Right lung (tissue), 10 donors: ENCODE measurements around the gene CLASRP. TPM values are rescaled to one million over a fixed set of nuclear protein-coding genes. Genes with fewer than 3 reads are reported as not detected.
"Not testable (repeated sequence)": the region's sequence is repeated elsewhere in the genome, so short reads cannot be mapped to it uniquely, and the experiment has no call there.

Source experiments
- DNase-seq, 2 donors: peaks; one replicate each; pipeline ENCODE4 v3.0.0-alpha.2; 2013
- long read RNA-seq, 8 donors: transcript quantifications; one replicate each; lab custom pipeline, GENCODE V29; 2026
- polyA plus RNA-seq, 5 donors: library from polyadenylated mRNA; unstranded; fragments of 120-200 nt; gene quantifications; one replicate each; pipeline versions ENCODE4 v1.2.1 to v1.2.3, GENCODE V29; 2013; ENCODE audit warnings: inconsistent platforms in 1 of 5, low replicate concordance in 1 of 5; ENCODE audit not compliant: insufficient read length in 5 of 5, insufficient read depth in 1 of 5

CLASRP gene, protein sequence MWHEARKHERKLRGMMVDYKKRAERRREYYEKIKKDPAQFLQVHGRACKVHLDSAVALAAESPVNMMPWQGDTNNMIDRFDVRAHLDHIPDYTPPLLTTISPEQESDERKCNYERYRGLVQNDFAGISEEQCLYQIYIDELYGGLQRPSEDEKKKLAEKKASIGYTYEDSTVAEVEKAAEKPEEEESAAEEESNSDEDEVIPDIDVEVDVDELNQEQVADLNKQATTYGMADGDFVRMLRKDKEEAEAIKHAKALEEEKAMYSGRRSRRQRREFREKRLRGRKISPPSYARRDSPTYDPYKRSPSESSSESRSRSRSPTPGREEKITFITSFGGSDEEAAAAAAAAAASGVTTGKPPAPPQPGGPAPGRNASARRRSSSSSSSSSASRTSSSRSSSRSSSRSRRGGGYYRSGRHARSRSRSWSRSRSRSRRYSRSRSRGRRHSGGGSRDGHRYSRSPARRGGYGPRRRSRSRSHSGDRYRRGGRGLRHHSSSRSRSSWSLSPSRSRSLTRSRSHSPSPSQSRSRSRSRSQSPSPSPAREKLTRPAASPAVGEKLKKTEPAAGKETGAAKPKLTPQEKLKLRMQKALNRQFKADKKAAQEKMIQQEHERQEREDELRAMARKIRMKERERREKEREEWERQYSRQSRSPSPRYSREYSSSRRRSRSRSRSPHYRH
- polyA plus RNA-seq = 10 to 100 TPM; 62.9 to 92.4 (median 82.9) TPM
- long read RNA-seq, donor 1, partial matches to known transcripts = 0 of 9 reads
- long read RNA-seq, donor 1, other reads (novel, unspliced or antisense) = 0 of 9 reads
- long read RNA-seq, donor 2, partial matches to known transcripts = 0 of 4 reads
- long read RNA-seq, donor 2, other reads (novel, unspliced or antisense) = 0 of 4 reads
- long read RNA-seq, donor 3, partial matches to known transcripts = 0 of 11 reads
- long read RNA-seq, donor 3, other reads (novel, unspliced or antisense) = 0 of 11 reads
- long read RNA-seq, donor 4, partial matches to known transcripts = 5 of 8 reads
- long read RNA-seq, donor 4, other reads (novel, unspliced or antisense) = 0 of 8 reads
- long read RNA-seq, donor 5, transcript CLASRP-215 (4 exons, 582 nt) = major isoform, 6 of 12 reads
- long read RNA-seq, donor 5, partial matches to known transcripts = 0 of 12 reads
- long read RNA-seq, donor 5, other reads (novel, unspliced or antisense) = 0 of 12 reads
- long read RNA-seq, donor 6, partial matches to known transcripts = 5 of 15 reads
- long read RNA-seq, donor 6, other reads (novel, unspliced or antisense) = 0 of 15 reads
- long read RNA-seq, donor 7, partial matches to known transcripts = 0 of 6 reads
- long read RNA-seq, donor 7, other reads (novel, unspliced or antisense) = 0 of 6 reads
- long read RNA-seq, donor 8, partial matches to known transcripts = 0 of 3 reads
- long read RNA-seq, donor 8, other reads (novel, unspliced or antisense) = 0 of 3 reads

DNA sequence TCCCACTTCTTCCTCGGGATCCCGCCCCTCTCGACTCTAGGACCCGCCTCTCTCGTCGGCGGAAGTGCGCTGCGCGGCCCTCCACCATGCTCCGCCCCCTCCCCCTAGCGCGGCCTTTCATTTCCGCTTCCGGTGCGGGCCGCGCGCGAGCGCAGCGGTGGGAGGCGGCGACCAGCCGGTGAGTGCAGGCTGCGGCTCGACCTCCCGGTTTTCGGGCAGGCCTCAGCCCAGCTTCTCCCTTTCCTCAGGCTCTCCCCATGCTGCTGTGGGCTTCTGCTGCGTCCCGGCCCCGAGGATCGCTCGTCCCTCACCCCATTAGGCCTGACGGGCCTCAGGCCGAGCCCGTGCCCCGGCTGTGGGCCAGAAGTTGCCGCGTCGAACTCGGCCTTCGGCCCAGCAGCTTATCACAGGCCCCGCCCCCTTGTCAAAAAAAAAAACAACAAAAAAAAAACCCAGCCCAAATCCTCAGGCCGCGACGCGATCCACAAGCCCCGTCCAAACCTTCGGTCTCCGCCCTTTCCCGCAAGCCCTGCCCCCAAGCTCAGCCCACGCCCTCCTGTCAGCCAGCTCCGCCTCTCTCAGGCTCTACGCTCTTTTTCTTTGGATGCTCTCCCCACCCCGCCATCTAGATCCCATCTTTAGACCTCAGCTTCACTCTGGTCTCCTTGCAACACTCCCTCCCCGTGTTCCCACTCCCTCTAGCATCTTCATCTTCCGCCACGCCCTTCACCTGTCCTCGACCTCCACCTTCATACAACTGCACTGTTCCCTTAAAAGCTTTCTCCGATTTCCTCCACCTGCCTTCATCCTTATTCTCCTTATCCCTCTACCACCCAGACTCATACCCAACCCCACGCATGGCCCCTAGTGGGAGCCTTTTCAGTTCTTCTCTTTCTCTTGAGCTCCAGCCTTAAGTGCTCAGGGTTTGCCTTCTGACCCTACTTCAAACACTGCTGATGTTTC is at the start of gene CLASRP:
TSS of gene CLASRP (plus strand) at position 115 of the 963 bp plus-strand sequence. CDS start 1,168 bp downstream, outside the sequence.
- DNase-seq = peak; percentile 91

DNA sequence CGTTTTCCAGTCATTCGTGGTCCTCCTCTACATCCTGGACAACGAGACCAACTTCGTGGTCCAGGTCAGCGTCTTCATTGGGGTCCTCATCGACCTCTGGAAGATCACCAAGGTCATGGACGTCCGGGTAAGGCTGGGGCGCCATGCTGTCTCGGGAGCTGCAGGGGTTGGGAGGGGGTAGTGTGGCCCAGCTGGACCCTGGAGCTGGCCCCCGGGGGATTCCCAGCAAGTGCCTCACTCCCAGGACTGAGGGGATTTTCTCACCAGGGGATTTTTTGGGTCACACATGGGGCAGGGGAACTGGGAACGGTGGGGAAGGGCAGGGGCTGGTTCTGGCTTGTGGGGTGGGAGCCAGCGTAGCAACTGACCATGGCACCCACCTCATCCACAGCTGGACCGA is 48.4 kb upstream of the CLASRP start:
- DNase-seq = no peak

DNA sequence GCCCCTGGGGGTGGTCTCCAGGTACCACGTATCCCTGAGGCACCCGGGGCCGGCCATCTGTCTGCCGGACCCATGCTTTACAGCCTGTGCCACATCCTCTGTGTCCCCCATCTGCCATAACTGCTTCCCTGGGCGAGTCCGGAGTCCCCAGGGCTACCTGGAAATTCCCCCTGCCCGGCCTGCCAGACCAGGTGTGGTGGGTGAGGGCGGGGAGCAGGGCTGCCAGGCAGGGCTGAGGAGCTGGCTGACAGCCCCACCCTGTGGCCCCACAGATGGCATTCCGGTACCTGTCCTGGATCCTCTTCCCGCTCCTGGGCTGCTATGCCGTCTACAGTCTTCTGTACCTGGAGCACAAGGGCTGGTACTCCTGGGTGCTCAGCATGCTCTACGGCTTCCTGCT is 47.9 kb upstream of the CLASRP start:
- no peak for DNase-seq

DNA sequence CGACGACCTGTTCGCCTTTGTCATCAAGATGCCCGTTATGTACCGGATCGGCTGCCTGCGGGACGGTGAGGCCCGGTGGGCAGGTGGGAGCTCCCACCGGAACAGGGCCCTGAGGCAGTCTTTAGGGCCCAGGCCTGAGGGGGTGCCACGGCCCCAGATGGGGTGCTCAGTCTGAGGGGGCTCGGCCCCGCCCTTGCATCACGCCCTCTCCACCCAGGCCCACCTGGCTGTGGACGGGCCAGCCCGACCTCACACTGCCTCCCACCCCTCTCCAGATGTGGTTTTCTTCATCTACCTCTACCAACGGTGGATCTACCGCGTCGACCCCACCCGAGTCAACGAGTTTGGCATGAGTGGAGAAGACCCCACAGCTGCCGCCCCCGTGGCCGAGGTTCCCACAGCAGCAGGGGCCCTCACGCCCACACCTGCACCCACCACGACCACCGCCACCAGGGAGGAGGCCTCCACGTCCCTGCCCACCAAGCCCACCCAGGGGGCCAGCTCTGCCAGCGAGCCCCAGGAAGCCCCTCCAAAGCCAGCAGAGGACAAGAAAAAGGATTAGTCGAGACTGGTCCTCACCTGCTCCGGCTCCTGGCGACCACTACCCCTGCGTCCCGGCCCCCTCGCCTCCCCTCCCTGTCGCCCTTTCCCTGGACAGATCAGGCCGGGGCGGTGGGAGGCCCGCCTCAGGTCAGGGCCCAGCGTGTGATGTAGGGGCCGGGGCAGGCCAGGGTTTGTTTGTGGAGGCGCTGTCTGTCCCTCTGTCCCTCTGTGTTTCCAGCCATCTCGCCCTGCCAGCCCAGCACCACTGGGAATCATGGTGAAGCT is 46.3 kb upstream of the CLASRP start:
- DNase-seq = no peak

DNA sequence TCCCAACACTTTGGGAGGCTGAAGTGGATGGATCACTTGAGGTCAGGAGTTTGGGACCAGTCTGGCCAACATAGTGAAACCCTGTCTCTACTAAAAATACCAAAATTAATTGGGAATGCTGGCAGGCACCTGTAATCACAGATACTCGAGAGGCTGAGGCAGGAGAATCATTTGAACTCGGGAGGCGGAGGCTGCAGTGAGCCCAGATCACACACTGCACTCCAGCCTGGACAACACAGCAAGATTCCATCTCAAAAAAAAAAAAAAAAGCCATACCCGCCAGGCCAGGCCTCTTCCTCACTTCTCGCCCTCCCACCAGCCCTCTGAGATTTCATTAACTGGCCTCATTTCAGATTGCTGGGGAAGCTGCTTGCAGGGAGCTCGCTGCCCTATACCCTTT is 45.3 kb upstream of the CLASRP start:
- DNase-seq = no peak

DNA sequence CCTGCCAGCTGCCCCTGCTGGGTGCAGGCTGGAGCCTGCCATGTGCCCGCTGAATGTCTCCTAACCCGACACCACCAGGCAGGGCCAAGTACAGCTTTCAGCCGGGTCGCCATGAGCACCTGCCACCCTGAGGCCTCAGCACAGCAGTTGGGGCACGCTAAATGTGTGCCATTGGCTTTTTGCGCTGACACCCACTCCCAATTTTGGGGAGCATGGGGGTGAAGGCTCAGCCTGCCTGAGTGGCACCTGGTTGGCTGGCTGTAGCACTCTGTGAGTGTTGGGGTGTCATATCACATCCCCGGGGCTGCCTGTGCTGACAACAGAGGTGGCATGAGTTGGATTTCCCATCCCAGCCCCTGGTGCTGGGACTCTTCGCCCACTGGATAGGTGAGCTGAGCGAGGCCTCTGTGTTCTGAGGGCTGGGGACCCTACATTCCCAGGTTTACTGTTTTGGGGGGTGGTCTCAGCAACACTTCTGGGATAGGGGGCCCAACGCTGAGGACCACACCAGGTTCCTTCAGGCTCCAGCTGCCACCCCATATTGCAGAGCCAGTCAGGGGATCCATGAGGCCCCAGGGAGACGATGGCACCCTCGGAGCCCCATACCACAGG is 44.8 kb upstream of the CLASRP start:
- no peak for DNase-seq

DNA sequence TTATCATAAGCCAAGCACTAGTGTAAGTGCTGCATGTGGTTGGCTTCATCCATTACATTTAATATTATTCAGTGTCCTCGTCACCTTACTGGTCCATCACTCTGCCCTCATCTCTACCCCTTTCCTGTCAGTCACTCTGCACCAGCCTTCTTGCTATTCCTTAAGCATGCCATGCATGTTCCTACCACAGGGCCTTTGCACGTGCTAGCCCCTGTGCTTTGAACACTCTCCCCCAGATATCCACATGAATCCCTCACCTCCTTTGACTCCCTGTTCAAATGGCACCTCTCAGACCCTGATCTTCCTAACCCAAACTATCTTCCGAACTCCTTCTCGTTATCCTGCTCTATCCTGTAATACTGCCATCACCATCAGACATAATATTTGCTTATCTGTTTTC is 40.8 kb upstream of the CLASRP start:
- no peak for DNase-seq

DNA sequence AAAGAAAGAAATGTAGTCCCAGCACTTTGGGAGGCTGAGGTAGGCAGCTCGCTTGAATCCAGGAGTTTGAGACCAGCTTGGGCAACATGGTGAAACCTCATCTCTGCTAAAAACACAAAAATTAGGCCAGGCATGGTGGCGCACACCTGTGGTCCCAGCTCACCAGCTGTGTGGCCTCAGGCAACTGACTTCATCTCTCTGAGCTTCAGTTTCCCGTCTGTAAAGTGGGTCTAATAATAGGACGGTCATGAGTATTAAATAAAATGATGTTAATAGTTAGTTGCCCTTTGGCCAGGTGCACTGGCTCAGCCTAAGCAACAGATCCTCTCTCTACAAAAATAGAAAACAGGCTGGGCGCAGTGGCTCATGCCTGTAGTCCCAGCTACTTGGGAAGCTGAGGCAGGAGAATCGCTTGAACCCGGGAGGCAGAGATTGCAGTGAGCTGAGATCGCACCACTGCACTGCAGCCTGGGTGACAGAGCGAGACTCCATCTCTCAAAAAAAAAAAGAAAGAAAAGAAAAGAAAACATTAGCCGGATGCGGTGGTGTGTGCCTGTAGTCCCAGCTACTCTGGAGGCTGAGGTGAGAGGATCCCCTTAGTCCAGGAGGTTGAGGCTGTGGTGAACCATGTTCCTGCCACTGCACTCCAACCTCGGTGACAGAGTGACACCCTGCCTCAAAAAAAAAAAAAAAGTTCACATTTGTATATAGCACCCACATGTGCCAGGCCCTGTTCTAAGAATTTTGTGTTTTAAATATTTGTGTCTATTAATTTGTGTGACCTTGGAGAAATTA is 39.5 kb upstream of the CLASRP start:
- not testable (repeated sequence) for DNase-seq

DNA sequence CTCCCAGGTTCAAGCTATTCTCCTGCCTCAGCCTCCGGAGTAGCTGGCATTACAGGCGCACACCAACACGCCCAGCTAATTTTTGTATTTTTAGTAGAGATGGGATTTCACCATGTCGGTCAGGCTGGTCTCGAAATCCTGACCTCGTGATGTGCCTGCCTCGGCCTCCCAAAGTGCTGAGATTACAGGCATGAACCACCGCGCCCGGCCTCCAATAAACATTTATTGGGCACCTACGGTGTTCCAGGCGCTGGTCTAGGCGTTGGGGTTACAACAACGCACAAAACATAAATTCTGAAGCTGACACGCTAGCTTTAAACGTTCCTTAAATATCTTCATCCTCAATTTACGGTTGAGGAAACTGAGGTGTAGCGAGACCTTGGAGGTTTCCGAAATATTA is 38.2 kb upstream of the CLASRP start:
- DNase-seq = not testable (repeated sequence)

DNA sequence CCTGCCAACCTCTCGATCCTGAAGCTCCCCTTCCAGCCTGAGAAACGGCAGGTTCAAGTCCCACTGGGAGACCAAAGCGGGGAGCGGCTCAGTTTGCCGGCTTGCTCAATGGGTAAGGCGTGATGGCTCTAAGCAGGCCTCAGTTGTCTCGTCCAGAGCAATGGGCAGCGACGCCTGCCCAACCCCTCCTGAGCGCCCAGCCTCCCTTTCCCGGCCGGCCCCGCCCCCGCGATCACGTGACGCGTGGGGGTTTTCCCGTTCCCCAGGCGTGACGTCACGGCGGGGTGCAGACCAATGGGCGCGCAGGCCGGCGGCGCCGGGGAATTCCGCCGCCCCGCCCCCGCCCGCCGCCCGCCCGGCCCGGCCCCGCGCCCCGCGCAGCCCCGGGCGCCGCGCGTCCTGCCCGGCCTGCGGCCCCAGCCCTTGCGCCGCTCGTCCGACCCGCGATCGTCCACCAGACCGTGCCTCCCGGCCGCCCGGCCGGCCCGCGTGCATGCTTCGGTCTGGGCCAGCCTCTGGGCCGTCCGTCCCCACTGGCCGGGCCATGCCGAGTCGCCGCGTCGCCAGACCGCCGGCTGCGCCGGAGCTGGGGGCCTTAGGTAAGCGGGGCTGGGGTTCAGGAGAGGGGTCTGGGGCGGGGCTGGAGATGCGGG is 37.6 kb upstream of the CLASRP start, which contains the start of gene RELB:
TSS of gene RELB (plus strand) at position 378 of the 653 bp plus-strand sequence. CDS start at position 494, 116 bp downstream.
- DNase-seq = peak; percentile 87 to 88

DNA sequence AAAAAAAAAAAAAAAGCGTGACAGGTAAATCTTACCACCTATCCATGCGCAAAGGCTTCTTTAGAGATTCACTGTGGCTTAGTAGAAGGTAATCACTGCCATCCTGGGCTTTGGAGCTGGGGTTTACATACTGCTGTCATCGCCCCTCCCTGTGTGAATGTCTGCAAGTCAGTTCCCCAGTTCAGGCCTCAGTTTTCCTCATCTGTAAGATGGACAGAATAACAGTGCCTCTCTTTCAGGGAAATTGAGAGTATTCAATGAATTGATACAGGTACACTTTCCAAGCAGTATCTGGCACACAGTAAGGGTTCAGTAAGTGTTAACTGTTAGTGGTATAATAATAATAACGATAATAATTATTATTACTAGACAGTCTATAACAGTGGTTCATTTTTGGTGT is 35.4 kb upstream of the CLASRP start:
- no peak for DNase-seq

DNA sequence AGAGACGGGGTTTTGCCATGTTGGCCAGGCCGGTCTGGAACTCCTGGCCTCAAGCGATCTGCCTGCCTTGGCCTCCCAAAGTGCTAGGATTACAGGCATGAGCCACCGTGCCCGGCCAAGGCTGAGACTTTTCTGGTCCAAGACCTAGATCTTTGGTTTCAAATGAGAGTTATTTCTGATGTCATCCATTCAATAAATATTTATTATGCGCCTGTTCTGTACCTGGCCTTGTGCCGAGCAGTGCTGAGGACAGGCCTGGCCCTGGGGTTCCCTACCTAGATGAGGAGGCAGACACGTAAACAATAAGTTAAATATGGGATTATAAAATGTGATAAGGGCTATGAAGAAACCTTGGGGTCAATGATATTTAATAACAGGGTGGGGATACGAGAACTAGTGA is 33.1 kb upstream of the CLASRP start:
- DNase-seq = no peak

DNA sequence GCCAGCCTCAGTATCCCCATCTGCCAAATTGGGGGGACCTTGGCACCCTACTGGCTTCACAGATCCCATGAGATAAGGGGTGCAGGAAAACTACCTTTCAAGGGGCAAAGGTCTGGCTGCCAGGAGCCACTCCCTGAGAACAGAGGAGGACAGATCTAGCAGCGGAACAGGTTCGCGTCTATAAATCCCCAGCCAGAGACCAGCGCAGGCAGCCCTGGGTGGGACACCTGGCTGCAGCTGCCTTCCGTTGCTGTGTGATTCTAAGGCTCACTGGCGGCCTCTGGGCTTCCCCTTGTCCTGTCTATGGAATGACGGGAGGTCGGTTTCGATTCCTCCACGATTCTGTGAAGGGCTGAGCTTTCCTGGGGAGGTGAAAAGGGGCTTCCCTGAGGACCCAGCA is 30.3 kb upstream of the CLASRP start:
- DNase-seq = no peak

DNA sequence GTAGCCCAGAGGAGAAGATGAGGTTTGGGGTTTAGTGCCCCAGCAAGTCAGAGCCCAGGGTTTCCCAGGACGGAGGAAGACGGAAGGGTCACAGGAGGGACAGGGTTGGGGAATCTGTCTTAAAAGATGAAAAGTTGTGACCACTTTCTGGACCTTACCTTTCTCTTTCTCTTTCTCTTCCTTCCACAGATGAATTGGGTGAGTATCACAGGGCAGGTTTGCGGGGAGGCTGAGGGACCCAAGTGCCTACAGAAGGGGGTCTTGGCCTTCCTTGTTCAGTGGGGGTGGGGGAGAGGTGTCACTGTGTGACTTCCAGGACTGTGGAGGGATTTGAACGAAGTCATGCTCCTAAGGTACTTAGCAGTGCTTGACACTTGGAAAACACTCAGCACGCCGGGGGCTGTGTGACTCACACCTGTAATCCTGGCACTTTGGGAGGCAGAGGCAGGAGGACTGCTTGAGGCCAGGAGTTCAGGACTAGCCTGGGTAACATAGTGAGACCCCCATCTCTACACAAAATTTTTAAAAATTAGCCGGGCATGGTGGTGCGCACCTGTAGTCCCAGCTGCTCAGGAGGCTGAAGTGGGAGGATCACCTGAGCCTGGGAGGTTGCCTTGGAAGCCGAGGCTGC is 29.1 kb upstream of the CLASRP start:
- DNase-seq = no peak

DNA sequence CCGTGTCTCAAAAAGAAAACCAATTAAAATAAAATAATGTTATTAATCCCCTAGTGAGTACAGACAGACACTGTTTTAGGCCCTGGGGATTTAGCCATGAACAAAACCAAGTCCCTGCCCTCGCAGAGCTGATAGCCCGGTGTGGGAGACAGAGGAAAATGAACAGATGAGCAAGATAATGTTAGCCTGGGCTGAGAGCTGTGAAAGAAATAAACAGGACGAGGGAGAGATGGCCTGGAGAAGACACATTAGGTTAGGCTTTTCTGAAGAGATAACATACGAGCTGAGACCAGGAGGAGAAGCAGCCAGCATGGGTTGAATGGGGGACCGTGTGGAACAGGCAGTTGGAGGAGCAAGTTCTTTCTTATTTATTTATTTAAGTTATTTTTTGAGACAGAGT is 28.5 kb upstream of the CLASRP start:
- DNase-seq = no peak

DNA sequence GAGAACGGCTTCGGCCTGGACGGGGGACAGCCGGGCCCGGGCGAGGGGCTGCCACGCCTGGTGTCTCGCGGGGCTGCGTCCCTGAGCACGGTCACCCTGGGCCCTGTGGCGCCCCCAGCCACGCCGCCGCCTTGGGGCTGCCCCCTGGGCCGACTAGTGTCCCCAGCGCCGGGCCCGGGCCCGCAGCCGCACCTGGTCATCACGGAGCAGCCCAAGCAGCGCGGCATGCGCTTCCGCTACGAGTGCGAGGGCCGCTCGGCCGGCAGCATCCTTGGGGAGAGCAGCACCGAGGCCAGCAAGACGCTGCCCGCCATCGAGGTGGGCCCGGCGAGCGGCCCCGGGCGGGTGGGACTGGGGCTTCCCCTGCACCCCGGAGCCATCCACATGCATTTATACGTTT is 26.9 kb upstream of the CLASRP start:
- DNase-seq = no peak
